DMS 273 treated with DMSO at 0.1 percent for 48 hours (cell line): ENCODE measurements around the gene PARP2.
"Not testable (repeated sequence)": the region's sequence is repeated elsewhere in the genome, so short reads cannot be mapped to it uniquely, and the experiment has no call there.

ENCODE experiments used
- DNase-seq: peaks from one replicate; lab custom pipeline; 2025; lab: John Stamatoyannopoulos, UW

PARP2 gene

DNA sequence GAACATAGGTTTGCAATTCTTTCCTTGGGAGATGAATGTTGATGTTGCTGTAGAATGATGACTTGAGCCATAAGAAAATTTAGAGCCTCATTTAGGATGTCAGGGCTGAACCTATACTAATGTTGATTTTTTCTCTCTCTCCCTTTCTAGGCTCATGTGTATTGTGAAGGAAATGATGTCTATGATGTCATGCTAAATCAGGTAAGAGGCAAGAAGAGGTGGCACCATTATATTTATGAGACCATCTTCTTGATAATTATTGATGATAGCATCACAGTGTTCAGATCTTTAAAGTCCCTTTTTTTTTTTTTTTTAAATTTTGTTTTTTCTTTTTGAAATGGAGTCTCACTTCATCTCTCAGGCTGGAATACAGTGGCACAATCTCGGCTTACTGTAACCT is 3.3 kb downstream of the PARP2 start:
- no peak for DNase-seq

- no peak for DNase-seq
Measured at GRCh38 chr14:20347747-20348146, 4.3 kb downstream of the PARP2 start.

DNA sequence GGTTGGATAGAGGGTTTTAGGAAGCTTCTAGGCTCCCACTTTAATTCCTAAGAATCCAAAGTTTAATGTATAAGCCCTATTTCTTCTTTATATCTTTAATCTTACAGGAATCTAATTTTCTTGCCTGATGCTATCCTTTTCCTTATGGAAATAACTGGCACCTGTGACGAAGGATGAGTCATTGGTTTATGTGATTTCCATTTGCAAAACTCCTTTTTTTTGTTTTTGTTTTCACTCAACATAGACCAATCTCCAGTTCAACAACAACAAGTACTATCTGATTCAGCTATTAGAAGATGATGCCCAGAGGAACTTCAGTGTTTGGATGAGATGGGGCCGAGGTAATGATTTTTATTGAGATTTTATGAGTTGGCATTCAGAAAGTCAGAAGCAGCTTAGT is 6.8 kb downstream of the PARP2 start:
- no peak for DNase-seq

GRCh38 chr14:20350860-20351259 is 7.4 kb downstream of the PARP2 start:
- DNase-seq: no peak

GRCh38 chr14:20356422-20356821 is 13.0 kb downstream of the PARP2 start:
- no peak for DNase-seq

DNA sequence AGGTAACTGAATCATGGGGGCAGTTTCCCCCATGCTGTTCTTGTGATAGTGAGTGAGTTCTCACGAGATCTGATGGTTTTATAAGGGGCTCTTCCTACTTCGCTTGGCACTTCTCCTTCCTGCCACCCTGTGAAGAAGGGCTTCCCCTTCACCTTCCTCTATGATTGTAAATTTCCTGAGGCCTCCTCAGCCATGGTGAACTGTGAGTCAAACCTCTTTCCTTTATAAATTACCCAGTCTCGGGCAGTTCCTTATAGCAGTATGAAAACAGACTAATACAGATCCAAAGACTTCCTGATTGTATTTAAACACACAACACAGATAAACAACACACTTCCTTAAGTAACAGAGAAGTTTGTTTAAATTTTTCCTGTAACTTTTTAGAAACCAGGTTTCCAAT is 15.0 kb downstream of the PARP2 start:
- not testable (repeated sequence) for DNase-seq

- DNase-seq: no peak
Measured at GRCh38 chr14:20365928-20366327, 22.5 kb downstream of the PARP2 start.

GRCh38 chr14:20372796-20373195 is 29.4 kb downstream of the PARP2 start:
- DNase-seq: no peak

DNA sequence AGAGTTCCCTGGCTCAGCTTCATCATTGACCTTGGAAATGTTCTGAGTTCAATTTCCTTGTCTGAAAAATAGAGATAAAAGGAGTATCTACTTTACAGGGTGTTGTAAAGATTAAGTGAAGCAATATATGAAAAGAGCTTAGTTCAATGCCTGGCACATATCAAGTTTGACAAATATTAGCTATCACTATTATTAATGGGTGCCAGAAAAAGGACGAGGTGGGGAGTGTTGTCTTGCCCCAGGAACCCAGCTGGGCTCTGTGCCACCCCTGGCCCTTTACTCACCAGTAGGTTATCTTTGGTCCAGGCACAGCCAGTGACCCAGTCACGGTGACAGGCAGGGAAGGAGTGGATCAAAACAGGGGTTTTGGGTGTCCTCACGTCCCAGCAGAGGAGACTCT is 32.0 kb downstream of the PARP2 start:
- no peak for DNase-seq

- DNase-seq: no peak
Measured at GRCh38 chr14:20376071-20376588, 32.7 kb downstream of the PARP2 start.

GRCh38 chr14:20377171-20377570 is 33.7 kb downstream of the PARP2 start:
- no peak for DNase-seq

DNA sequence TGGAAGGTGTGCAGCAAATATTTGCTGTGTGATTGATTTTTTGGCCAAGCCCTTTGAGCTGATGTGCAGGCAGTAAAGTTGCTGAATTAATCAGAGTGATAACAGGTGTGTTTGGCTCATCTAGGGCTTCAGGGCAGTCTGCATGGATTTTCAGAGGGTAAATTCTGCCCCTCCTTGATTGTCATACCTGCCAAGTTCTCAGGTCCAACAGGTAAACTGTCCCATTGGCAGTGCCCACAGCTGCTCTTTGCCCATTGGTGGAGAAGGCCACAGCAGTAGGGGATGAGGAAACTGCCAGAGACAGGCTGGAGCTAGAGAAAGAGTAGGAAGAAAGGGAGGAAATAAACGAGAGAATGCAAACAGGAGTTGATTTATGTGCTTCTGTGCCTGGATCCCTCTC is 36.3 kb downstream of the PARP2 start:
- DNase-seq: no peak

GRCh38 chr14:20380681-20381080 is 37.2 kb downstream of the PARP2 start:
- DNase-seq: no peak

DNA sequence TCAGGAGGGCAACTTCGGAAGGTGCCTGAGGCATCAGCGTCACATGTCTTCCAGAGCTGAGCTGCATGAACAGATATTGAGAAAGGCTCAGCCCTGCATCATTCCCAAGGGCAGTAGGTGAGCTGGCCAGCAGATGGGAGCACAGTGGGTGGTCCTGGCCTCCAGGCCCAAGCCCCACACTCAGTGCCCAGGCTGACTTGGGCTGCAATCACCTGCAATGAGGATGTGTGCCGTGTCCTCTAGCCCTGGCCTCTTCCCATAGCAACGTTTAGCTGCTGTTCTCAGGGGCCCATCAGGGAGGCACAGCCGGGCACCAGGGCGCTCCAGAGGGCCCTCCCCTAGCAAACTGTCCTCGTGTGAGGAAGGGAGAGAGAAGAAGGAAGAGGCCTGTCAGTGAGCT is 37.9 kb downstream of the PARP2 start:
- no peak for DNase-seq

DNA sequence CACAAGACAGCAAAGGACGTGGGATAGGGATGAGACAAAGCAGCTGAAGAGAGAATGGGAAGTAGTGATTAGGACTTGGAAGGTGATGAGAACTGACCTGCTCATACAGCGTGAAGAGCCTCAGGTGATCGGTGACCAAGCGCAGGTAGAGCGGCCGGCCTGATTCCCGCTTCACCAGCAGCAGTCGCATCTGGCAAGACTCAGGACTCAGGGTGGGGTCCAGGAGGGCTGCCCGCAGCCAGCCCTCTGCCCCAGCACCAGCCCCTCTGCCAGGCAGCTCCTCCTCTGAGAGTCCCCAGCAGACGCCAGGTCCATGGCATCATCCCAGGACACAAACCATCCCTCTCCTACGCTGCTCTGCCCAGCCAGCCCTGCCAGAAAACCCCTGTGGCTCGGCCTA is 39.1 kb downstream of the PARP2 start:
- no peak for DNase-seq

DNA sequence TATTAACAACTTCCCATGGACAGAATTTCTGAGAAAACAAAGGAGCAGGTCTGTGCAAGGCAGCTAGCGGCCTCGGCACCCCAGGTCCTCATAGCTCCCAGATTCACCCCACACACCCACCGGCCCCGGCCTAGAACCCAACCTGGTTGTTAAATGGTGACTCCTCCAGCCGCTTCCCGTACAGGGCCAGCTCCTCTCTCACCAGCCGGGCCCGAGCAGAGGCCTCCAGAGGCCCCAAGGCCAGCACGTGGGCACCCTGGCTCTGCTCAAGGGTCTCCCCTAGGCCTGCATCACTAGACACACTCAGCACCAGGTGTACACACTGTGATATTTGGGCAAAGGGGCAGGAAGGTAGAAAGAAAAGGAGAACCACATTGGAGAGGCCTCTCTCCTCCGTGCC is 39.6 kb downstream of the PARP2 start:
- no peak for DNase-seq

- DNase-seq: no peak
Measured at GRCh38 chr14:20383636-20384035, 40.2 kb downstream of the PARP2 start.

GRCh38 chr14:20384321-20384720 is 40.9 kb downstream of the PARP2 start:
- DNase-seq: no peak

DNA sequence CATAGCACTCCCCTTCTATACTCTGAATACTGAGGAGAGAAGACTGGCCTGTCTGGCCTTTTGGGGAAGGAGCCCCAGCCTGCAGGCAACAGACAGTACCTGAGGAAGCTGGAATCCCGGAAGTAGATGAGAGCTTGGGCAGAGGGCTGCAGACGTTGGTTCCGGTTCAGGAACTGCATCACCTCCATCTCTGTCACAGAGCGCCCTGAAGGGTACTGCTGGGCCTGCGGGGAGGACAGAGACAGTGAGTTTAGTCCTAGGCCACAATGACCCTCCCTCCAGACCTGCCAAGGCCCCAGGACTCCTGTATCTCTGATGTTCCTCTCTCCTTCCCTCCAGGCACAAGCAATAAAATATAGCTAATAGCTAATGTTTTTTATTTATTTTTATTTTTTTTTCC is 41.5 kb downstream of the PARP2 start:
- DNase-seq: no peak

- DNase-seq: no peak
Measured at GRCh38 chr14:20386276-20386855, 42.9 kb downstream of the PARP2 start.

DNA sequence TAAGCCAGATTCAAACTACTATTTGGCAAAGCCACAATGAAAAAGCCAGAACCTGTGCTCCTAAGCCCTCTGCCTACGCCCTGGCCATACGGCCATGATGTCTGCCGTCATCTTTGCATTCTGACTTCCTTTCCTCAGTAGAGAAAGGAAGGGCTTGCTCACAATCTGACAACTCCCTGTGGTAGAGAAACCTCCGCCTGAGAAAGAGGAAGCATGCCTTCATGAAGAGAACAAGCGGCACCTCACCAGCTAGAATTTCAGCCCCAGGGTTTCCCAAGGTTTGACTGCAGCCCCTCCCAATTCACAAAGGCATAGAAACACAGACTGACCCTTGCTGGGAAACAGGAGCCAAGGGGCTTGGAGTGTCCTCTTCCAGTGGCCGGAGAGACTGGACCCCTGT is 44.1 kb downstream of the PARP2 start:
- no peak for DNase-seq

GRCh38 chr14:20388159-20388558 is 44.7 kb downstream of the PARP2 start:
- DNase-seq: no peak

GRCh38 chr14:20391505-20391904 is 48.1 kb downstream of the PARP2 start:
- no peak for DNase-seq

- no peak for DNase-seq
Measured at GRCh38 chr14:20397511-20397910, 54.1 kb downstream of the PARP2 start.

DNA sequence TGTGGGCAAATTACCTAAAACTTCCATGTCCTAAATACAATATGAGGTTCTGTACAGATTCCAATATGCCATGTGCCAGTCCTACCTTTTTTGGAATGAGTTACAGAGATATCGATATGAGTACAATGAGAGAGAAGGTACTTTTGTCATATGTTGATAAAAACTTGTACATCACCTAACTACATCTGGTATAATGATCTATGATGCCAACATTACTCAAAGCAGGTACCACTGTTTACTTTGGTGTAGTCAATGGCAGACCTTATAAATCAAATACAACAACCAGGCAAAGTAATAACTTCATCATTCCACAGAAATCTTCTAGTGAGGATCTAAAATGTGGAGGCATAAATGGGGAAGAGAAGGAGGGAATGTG is 57.1 kb downstream of the PARP2 start:
- DNase-seq: no peak
